Vagina (tissue), 2 donors: Measurements from ENCODE around the gene CORT. TPM values are rescaled to one million over a fixed set of nuclear protein-coding genes. Genes with fewer than 3 reads are reported as not detected.

Experiments
- DNase-seq, 2 donors: peaks; one replicate each; pipeline ENCODE4 v3.0.0-alpha.2; 2017; ENCODE audit errors: extremely low spot score in 2 of 2
- H3K27ac ChIP-seq: fragments of 200-600 bp; sonication (generic); one replicate; pipeline ENCODE4 v1.5.1; 2019
- H3K27me3 ChIP-seq: fragments of 200-600 bp; sonication (generic); one replicate; pipeline ENCODE4 v1.5.1; 2019
- H3K36me3 ChIP-seq, 2 donors: fragments of 200-600 bp; sonication (generic); one replicate each; pipeline ENCODE4 v1.5.1; 2017 to 2019
- H3K4me1 ChIP-seq: fragments of 200-600 bp; sonication (generic); one replicate; pipeline ENCODE4 v1.5.1; 2019
- H3K4me3 ChIP-seq, 2 donors: fragments of 200-600 bp; sonication (generic); 1 replicate in 1 of 2; 2 replicates in 1 of 2; pipeline ENCODE4 v1.5.1; 2016 to 2019
- H3K9me3 ChIP-seq: fragments of 200-600 bp; sonication (generic); one replicate; pipeline ENCODE4 v1.5.1; 2019
- POLR2A ChIP-seq, 2 donors: fragments of 450-650 bp; IDR thresholded peaks; one replicate each; pipeline ENCODE4 v1.6.1; 2017; ENCODE audit warnings: antibody characterized with exemption in 2 of 2, mild to moderate bottlenecking in 2 of 2, moderate library complexity in 2 of 2
- POLR2AphosphoS5 ChIP-seq, 2 donors: sonication (generic); formaldehyde crosslinking; IDR thresholded peaks; one replicate each; pipeline ENCODE4 v1.9.0; 2017; ENCODE audit warnings: antibody characterized with exemption in 2 of 2, mild to moderate bottlenecking in 2 of 2, low read depth in 1 of 2; ENCODE audit not compliant: insufficient read depth in 1 of 2
- intact Hi-C: fragments of 100-400 bp; cut with DNase I; formaldehyde crosslinking; loops from one replicate; pipeline ENCODE4 v1.15.1; 2023
- total RNA-seq: library from RNA; depleted of rRNA; stranded (reverse); fragments of >200 nt; gene quantifications from one replicate; pipeline ENCODE4 v1.2.3, GENCODE V29; 2016
- TF ChIP-seq, protein P1 (sequence below), 3 experiments: fragments of 450-650 bp in 2 of 3; fragments of 200-600 bp in 1 of 3; sonication (generic) in 1 of 3; IDR thresholded peaks; one replicate each; pipeline ENCODE4 v1.5.1; 2017 to 2019; ENCODE audit warnings: antibody characterized with exemption in 3 of 3, mild to moderate bottlenecking in 2 of 3, moderate library complexity in 2 of 3

CORT gene
- total RNA-seq, 1 donor from 2014 or later = not detected

DNA sequence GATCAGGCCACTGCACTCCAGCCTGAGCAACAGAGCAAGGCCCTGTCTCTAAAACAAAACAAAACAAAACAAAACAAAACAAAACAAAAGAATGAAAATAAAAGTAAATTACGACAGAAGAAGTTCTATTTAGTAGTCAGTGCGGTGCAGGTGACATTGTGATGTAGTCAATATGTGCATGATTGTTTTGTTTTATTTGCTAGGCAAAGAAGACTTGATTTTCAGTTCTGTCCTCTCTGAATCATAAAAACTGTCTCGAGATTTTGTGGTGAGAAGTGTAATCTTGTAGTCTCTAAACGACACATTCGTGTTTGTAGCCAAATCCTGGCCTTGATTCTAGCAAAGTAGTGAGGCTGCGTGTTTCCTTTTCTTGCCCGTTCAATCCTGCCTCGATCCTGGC, 48.4 kb downstream of the CORT start:
- H3K27ac ChIP-seq = no peak overlapping the region
- peaks cover 31% of the 10 kb centered on the region for H3K4me1 ChIP-seq
- no peaks in the 10 kb centered on the region for H3K9me3 ChIP-seq
- intact Hi-C loops = no loop called here
- DNase-seq = no peak
- TF ChIP-seq, protein P1, sequence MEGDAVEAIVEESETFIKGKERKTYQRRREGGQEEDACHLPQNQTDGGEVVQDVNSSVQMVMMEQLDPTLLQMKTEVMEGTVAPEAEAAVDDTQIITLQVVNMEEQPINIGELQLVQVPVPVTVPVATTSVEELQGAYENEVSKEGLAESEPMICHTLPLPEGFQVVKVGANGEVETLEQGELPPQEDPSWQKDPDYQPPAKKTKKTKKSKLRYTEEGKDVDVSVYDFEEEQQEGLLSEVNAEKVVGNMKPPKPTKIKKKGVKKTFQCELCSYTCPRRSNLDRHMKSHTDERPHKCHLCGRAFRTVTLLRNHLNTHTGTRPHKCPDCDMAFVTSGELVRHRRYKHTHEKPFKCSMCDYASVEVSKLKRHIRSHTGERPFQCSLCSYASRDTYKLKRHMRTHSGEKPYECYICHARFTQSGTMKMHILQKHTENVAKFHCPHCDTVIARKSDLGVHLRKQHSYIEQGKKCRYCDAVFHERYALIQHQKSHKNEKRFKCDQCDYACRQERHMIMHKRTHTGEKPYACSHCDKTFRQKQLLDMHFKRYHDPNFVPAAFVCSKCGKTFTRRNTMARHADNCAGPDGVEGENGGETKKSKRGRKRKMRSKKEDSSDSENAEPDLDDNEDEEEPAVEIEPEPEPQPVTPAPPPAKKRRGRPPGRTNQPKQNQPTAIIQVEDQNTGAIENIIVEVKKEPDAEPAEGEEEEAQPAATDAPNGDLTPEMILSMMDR (IDR thresholded peaks at IDR 0.05) = no peak
- TF ChIP-seq POLR2AphosphoS5 (IDR thresholded peaks at IDR 0.05; ENCODE audit: insufficient read depth in 1 of 2, low read depth in 1 of 2) (no peak), POLR2A (IDR thresholded peaks at IDR 0.05) (no peak)
- no peaks in the 10 kb centered on the region for H3K36me3 ChIP-seq
- no peaks in the 10 kb centered on the region for H3K27me3 ChIP-seq
- H3K4me3 ChIP-seq = no peak overlapping the region

Other genes with a start within 250 kb of the CORT start
- gene KIF1B, start 239.5 kb upstream of the CORT start, total RNA-seq = 45.4 TPM
- 100 TPM for gene PGD, start 51.0 kb upstream of the CORT start, total RNA-seq
- gene CENPS, start 19.6 kb upstream of the CORT start, total RNA-seq = 1.2 TPM
- gene DFFA, start 22.5 kb downstream of the CORT start, total RNA-seq = 16.2 TPM
- gene PEX14, start 24.9 kb downstream of the CORT start, total RNA-seq = 21.6 TPM